GM12801 (cell line): ENCODE data around the gene WDR83.

Experiments
- TF ChIP-seq, protein P1 (sequence below): IDR thresholded peaks from one replicate; pipeline ENCODE4 v1.5.1; 2011; ENCODE audit warnings: control low read depth; ENCODE audit not compliant: insufficient read length; ENCODE audit errors: extremely low read depth

Gene WDR83

GRCh38 chr19:12669270-12670158, 2.9 kb downstream of the WDR83 start:
- TF ChIP-seq, protein P1, sequence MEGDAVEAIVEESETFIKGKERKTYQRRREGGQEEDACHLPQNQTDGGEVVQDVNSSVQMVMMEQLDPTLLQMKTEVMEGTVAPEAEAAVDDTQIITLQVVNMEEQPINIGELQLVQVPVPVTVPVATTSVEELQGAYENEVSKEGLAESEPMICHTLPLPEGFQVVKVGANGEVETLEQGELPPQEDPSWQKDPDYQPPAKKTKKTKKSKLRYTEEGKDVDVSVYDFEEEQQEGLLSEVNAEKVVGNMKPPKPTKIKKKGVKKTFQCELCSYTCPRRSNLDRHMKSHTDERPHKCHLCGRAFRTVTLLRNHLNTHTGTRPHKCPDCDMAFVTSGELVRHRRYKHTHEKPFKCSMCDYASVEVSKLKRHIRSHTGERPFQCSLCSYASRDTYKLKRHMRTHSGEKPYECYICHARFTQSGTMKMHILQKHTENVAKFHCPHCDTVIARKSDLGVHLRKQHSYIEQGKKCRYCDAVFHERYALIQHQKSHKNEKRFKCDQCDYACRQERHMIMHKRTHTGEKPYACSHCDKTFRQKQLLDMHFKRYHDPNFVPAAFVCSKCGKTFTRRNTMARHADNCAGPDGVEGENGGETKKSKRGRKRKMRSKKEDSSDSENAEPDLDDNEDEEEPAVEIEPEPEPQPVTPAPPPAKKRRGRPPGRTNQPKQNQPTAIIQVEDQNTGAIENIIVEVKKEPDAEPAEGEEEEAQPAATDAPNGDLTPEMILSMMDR: no peak

DNA sequence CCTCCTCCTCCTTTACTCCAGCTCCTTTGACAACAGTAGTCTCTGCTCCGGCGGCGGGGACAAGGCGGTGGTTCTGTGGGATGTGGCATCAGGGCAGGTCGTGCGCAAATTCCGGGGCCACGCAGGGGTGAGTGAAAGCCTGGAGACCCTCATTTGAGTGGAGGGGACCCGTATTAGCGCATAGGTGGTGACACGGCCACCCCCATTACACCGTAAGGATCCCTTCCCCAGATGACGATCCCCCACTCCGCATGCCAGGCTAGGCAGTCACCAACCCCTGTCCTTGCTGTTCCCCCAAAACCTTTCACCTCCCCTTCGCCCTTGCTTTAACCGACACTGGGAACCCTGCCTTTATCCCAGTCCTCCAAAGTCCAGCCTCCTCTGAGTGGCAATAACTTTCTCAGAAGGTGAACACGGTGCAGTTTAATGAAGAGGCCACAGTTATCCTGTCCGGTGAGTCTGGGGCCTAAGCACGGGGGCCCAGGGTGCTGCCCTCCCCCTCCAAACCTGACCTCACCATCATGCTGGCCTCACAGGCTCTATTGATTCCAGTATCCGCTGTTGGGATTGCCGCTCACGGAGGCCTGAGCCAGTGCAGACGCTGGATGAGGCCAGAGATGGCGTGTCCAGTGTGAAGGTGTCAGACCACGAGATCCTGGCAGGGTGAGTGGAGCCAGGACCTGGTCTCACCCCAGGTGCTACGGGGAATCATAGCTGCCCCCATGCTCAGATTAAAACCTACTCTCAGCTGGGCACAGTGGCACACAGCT, 3.7 kb downstream of the WDR83 start:
- TF ChIP-seq, protein P1: no peak

DNA sequence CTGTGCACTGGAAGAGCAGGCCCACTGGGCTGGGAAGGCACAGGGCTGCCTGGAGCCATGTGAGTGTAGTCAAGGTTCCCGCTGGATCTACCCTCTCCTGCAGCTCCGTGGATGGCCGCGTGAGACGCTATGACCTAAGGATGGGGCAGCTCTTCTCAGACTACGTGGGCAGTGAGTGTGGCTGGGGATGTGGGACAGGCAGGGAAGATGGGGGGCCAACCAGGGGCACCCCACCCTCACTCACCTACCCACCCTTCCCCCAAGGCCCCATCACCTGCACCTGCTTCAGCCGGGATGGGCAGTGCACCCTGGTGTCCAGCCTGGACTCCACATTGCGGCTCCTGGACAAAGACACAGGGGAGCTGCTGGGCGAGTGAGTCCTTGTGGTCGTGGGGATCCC, 6.1 kb downstream of the WDR83 start:
- TF ChIP-seq, protein P1: no peak

- TF ChIP-seq, protein P1: no peak
Observed at GRCh38 chr19:12675399-12675798, 8.8 kb downstream of the WDR83 start.

DNA sequence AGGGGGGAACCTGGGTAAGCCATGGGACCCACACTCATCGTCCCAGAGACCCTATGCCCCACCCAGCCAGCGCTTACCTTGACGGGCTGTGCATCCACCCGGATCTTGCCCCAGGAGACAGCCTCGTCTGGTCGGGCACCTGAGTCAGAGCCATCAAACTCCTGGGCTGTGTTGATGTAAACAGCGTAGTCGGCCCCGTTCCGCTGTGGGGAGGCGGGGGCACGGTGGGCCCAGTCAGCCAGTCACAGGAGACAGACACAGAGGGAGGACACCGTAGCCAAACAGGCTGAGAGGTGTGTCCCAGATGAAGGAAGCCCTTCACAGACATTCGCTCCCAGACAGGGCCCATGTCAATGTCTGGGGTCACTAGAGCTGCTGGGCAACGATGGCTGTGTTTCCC, 9.3 kb downstream of the WDR83 start:
- TF ChIP-seq, protein P1: no peak

GRCh38 chr19:12676384-12676792, 9.8 kb downstream of the WDR83 start:
- TF ChIP-seq, protein P1: no peak

DNA sequence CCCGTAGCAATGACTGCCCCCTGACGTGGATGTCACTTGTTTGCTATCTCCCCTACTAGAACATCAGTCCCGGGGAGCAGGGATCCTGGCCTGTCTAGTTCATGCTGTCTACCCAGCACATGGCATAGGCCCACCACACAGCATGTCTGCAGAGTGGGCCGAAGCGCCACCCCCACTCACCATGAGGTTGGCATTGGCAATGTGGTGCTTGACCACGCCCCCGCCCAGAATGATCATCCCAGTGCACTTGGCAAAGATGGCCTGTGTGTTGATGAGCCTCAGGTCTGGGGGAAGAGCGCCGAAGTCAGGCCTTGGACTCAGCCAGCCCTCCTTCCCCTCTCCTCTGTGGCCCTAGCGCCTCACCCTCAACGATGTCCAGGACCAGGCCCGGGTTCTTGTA, 10.3 kb downstream of the WDR83 start:
- TF ChIP-seq, protein P1: no peak
